Breast epithelium (tissue), 3 donors: ENCODE data around the gene KRTAP10-1.

ENCODE experiments used
- CTCF ChIP-seq, 3 donors: fragments of 450-650 bp; IDR thresholded peaks; one replicate each; pipeline ENCODE4 v1.5.1; 2016 to 2017; ENCODE audit warnings: antibody characterized with exemption in 3 of 3, mild to moderate bottlenecking in 3 of 3, moderate library complexity in 3 of 3
- POLR2A ChIP-seq: fragments of 450-650 bp; IDR thresholded peaks from one replicate; pipeline ENCODE4 v1.6.1; 2016; ENCODE audit warnings: antibody characterized with exemption, mild to moderate bottlenecking, moderate library complexity
- POLR2AphosphoS5 ChIP-seq, 3 donors: sonication (generic); formaldehyde crosslinking; IDR thresholded peaks; one replicate each; pipeline ENCODE4 v1.6.1; 2017; ENCODE audit warnings: antibody characterized with exemption in 3 of 3

GRCh38 chr21:44489962-44490361 lies 50.0 kb downstream of the KRTAP10-1 start:
- TF ChIP-seq CTCF (IDR thresholded peaks at IDR 0.05) = no peak
- TF ChIP-seq POLR2AphosphoS5 (IDR thresholded peaks at IDR 0.05) = no peak
- TF ChIP-seq POLR2A = no peak
